ENCODE results near the gene SNED1.

- TF ChIP-seq EZH2phosphoT487 (IDR thresholded peaks at IDR 0.05; ENCODE audit: insufficient read depth, low read depth) (no peak), EZH2 (IDR thresholded peaks at IDR 0.05; ENCODE audit: insufficient read depth, poor library complexity, severe bottlenecking) (no peak)
Measured at GRCh38 chr2:241038374-241039180, 40.2 kb downstream of the SNED1 start.

Data from GM23248 (cell line).